Thymus (tissue), 11 donors: ENCODE measurements around the gene SEPTIN11. TPM values are rescaled to one million over a fixed set of nuclear protein-coding genes. Genes with fewer than 3 reads are reported as not detected.

Source experiments
- DNase-seq, 9 donors: peaks; one replicate each; pipeline ENCODE4 v3.0.0-alpha.2; 2013; ENCODE audit warnings: low spot score in 9 of 9, low read depth in 6 of 9, missing footprints in 1 of 9
- H3K27ac ChIP-seq, 2 donors: one replicate each; pipeline ENCODE4 v1.5.1; 2013; ENCODE audit warnings: control low read depth in 1 of 2, low read depth in 1 of 2, low read length in 1 of 2, mild to moderate bottlenecking in 1 of 2, moderate library complexity in 1 of 2
- H3K27me3 ChIP-seq, 2 donors: one replicate each; pipeline ENCODE4 v1.5.1; 2013; ENCODE audit warnings: low read length in 1 of 2; ENCODE audit not compliant: control insufficient read depth in 2 of 2, insufficient read depth in 1 of 2
- H3K36me3 ChIP-seq, 2 donors: one replicate each; pipeline ENCODE4 v1.5.1; 2013; ENCODE audit warnings: low read length in 1 of 2, mild to moderate bottlenecking in 1 of 2, moderate library complexity in 1 of 2; ENCODE audit not compliant: control insufficient read depth in 2 of 2, insufficient read depth in 2 of 2
- H3K4me1 ChIP-seq, 2 donors: one replicate each; pipeline ENCODE4 v1.5.1; 2013; ENCODE audit warnings: low read length in 2 of 2; ENCODE audit not compliant: control insufficient read depth in 2 of 2, insufficient read depth in 2 of 2
- H3K4me3 ChIP-seq, 2 donors: one replicate each; pipeline ENCODE4 v1.5.1; 2013; ENCODE audit warnings: low read length in 2 of 2, control low read depth in 1 of 2, mild to moderate bottlenecking in 1 of 2
- H3K9me3 ChIP-seq, 2 donors: one replicate each; pipeline ENCODE4 v1.5.1; 2013; ENCODE audit warnings: low read length in 1 of 2, mild to moderate bottlenecking in 1 of 2; ENCODE audit not compliant: control insufficient read depth in 2 of 2, insufficient read depth in 1 of 2
- WGBS: extraction: QIAGEN DNeasy Blood & Tissue Kit; methylation state at CpG from one replicate; pipeline ENCODE4 v1.1.7; 2013; 5-methylcytosine and 5-hydroxymethylcytosine counted together
- polyA plus RNA-seq: library from polyadenylated mRNA; stranded (reverse); fragments of 200-250 nt; gene quantifications from one replicate; pipeline ENCODE4 v1.2.3, GENCODE V29; 2013
- total RNA-seq: library from RNA; stranded (reverse); fragments of 120-200 nt; gene quantifications from one replicate; pipeline ENCODE4 v1.2.4, GENCODE V29; 2013
- donor health status: healthy.

The SEPTIN11 gene
- total and polyA plus RNA-seq, 2 donors, result 21.6 to 26.9 TPM

DNA sequence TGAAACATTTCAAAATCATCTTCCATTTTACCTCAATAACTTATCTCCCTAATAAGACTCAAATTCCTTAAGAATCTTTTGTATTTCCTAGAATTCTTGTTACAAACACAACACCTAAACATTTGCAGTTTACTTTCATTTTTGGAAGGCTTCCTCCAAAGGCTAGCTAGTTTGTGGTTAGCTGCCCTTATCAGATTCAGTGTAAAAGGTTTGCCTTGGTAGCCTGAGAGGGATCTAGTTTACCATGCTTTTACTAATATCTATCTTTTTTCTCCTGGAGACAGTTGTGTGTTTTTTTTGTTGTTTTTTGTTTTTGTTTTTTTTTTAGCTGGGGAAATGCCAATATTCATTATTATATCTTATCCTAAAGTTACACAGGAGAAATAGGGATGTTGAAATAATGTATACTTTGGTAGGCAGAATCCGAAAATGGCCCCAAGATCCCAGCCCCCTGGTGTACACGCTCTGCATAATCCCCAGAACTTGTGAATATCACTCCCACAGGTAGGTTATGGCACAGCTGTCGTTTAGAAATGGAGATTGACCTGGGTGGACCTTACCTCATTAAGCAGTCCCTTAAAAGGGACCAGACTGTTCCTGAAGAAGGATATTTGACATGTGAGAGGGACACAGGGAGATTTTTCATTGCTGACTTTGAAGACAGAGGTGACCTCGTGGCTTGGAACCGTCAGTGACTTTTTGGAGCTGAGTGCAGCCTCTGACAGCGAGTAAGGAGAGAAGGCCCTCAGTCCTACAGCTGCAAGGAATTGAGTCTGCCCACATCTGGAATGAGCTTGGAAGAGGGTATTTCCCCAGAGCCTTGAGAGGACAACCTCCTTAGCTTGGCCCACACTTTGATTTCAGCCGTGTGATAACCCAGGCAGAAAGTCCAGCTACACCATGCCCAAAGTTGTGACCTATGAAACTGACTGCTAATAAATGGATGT is 33.4 kb downstream of the SEPTIN11 start:
- Histone ChIP-seq H3K36me3 (no peaks in the 10 kb centered on the region), H3K27ac (no peak overlapping the region), H3K27me3 (no peaks in the 10 kb centered on the region), H3K4me1 (peaks cover 24 to 38% of the 10 kb centered on the region in 2 donors), H3K9me3 (no peaks in the 10 kb centered on the region), H3K4me3 (no peak overlapping the region)
- DNase-seq, result peak in 1 of 9 donors; percentile 47
- 92% methylated on average over 7 of the region's 7 CpGs for WGBS

DNA sequence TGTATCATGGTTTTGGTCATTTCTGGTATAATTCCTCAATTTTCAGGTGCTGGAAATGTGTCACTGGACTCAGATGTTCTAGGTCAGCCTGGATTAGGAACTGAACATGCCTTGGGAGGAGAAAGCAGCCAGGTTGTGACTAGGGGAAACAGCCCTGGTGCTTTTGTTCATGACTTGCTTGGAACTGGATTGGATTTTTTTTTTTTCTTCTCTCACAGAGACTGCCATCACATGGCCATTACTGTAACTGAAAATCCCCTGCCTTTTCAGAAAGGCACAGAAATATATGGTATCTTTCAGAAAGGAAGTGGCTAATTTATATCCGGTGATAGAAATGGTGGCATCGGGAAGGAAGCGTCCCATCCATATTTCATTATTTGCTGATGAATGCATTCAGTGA is 34.6 kb downstream of the SEPTIN11 start:
- no peak overlapping the region for H3K4me3 ChIP-seq
- H3K27me3 ChIP-seq, result no peaks in the 10 kb centered on the region
- no peaks in the 10 kb centered on the region for H3K36me3 ChIP-seq
- DNase-seq, result peak in 1 of 9 donors; percentile 46
- H3K9me3 ChIP-seq, result no peaks in the 10 kb centered on the region
- WGBS, result 33% methylated on average over 3 of the region's 3 CpGs
- H3K27ac ChIP-seq, result no peak overlapping the region
- peaks cover 16 to 35% of the 10 kb centered on the region in 2 donors for H3K4me1 ChIP-seq

DNA sequence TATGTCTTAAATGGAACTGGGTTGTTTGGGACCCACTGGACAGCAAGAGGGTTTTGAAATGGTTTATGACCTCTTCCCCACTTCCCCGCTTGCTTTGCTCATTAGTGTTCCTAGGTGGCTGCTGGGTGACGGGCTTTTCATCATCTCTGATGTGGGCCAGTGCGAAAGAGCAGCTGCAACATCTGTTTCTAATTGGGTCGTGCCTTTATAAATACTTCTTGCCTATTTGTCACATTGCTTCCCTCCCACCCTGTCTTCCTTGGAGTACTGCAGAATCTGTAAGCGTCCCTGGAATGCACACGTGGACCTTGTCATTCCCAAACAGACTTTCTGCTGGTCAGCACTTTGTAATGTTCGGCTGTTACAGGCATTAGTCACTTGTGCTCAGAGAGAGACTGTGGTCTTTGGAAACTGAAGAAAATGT is 35.2 kb downstream of the SEPTIN11 start:
- H3K4me3 ChIP-seq, result no peak overlapping the region
- no peaks in the 10 kb centered on the region for H3K36me3 ChIP-seq
- H3K9me3 ChIP-seq, result peaks cover 0 to under 1% of the 10 kb centered on the region in 2 donors
- peaks cover 19 to 36% of the 10 kb centered on the region in 2 donors for H3K4me1 ChIP-seq
- WGBS, result 81% methylated on average over 7 of the region's 7 CpGs
- no peaks in the 10 kb centered on the region for H3K27me3 ChIP-seq
- DNase-seq, result no peak
- no peak overlapping the region for H3K27ac ChIP-seq

DNA sequence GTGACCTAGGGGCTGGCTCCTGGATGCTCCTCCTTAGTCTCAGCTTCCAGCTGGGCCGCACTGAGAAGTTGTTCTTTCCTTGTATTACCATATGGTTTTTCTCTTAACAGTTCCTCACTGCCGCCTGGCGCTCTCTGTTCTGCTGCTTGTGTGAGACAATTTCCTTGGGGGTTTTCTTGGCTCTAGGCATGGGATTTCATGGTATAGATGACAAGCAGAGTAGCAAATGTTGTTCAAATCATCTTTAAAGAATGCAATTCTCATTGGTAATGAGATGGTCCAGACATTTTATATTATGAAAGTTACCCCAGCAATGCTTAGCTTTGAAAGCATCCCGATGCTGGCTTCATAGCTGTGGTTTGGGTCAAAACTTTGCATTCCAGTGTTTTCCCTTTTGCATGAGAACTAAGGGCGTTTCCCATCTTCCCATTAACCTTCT is 37.6 kb downstream of the SEPTIN11 start:
- no peak for DNase-seq
- no peaks in the 10 kb centered on the region for H3K27me3 ChIP-seq
- peaks cover 28 to 43% of the 10 kb centered on the region in 2 donors for H3K4me1 ChIP-seq

DNA sequence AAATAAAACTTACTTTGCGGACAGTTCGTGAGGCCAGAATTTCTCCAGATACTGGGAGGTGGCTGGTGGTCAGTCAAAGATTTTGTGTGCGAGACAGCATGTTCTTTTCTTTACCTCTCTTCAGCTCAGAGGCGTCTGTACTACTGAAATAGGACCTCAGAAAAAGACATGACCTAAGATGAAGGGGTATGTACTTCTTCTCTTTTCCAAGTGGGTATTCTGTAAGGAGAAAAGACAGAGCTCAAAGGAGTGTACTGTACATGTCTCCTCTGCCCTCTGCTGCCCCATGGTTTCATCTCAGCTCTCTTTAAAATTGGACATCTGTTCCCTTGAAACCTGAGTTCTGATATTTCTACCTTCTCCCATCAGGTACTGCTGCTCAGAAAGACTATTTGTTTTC is 38.1 kb downstream of the SEPTIN11 start:
- no peaks in the 10 kb centered on the region for H3K36me3 ChIP-seq
- DNase-seq, result no peak
- no peaks in the 10 kb centered on the region for H3K27me3 ChIP-seq
- peaks cover 29 to 41% of the 10 kb centered on the region in 2 donors for H3K4me1 ChIP-seq
- no peak overlapping the region for H3K27ac ChIP-seq
- H3K4me3 ChIP-seq, result no peak overlapping the region
- WGBS, result 99% methylated on average over 4 of the region's 4 CpGs
- peaks cover 0 to 9% of the 10 kb centered on the region in 2 donors for H3K9me3 ChIP-seq

More for the DNA sequence above, 37.6 kb downstream of the SEPTIN11 start:
- 94% methylated on average over 5 of the region's 5 CpGs for WGBS
- Histone ChIP-seq H3K27ac (no peak overlapping the region), H3K36me3 (no peaks in the 10 kb centered on the region), H3K4me3 (no peak overlapping the region), H3K9me3 (peaks cover 0 to 9% of the 10 kb centered on the region in 2 donors)

DNA sequence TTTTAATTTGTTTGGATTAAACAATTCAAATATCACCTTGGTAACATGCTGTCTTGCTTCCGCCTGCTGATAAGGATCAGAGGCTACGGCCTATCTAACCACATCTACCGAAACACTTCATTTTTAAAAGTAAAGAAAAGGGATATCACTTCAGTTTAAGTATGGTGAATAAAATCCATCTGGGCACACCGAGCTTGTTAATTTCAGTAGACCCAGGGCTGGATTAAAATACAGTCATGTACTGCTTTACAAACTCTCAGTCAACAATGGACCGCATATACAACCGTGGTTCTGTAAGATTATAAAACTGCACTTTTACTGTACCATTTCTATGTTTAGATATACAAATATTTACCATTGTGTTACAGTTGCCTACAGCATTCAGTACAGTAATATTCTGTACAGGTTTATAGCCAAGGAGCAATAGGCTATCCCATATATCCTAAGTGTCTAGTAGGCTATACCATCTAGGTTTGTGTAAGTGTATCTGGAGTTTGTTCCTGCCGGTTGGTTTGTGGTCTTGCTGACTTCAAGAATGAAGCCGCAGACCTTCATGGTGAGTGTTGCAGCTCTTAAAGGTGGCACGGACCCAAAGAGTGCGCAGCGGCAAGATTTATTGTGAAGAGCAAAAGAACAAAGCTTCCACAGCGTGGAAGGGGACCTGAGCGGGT is 40.0 kb downstream of the SEPTIN11 start:
- H3K9me3 ChIP-seq, result peaks cover 0 to 9% of the 10 kb centered on the region in 2 donors
- no peak overlapping the region for H3K4me3 ChIP-seq
- no peaks in the 10 kb centered on the region for H3K36me3 ChIP-seq
- DNase-seq, result peak in 3 of 9 donors; percentile 31 to 69 (median 47)
- peaks cover 38 to 46% of the 10 kb centered on the region in 2 donors for H3K4me1 ChIP-seq
- 12% methylated on average over 13 of the region's 13 CpGs for WGBS
- no peaks in the 10 kb centered on the region for H3K27me3 ChIP-seq
- no peak overlapping the region for H3K27ac ChIP-seq

DNA sequence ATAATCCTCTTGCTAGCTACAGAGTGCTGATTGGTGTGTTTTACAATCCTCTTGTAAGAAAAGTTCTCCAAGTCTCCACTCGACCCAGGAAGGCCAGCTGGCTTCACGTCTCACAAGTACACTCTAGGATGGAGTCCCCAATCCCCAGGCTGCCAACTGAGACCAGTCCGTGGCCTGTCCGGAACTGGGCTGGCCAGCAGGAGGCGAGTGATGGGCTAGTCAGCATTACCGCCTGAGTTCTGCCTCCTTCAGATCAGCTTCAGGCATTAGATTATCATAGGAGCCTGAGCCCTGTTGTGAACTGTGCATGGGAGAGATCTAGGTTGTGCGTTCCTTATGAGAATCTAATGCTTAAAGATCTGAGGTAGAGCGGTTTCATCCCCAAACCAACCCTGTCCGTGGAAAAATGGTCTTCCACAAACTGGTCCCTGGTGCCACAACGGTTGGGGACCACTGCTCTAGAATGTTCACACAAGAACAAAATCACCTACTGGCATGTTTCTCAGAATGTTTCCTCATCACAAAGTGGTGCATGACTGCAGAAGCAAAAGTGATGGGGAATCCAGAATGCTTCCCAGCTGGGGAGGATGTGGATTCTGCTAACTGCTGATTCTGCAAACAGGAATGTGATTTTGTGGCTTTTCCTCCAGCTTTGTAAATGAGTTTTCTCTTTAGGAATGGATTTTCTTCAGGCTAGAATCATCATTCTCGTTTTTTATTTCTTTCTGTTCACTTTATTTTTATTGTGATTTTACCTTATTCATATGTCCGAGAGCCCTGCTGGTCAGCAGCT is 40.9 kb downstream of the SEPTIN11 start:
- Histone ChIP-seq H3K36me3 (no peaks in the 10 kb centered on the region), H3K4me3 (no peak overlapping the region), H3K4me1 (peaks cover 29 to 45% of the 10 kb centered on the region in 2 donors), H3K27me3 (no peaks in the 10 kb centered on the region), H3K9me3 (peaks cover 0 to 9% of the 10 kb centered on the region in 2 donors), H3K27ac (peak overlapping the region in 1 of 2 donors; percentile 31)
- 99% methylated on average over 12 of the region's 12 CpGs for WGBS
- no peak for DNase-seq

DNA sequence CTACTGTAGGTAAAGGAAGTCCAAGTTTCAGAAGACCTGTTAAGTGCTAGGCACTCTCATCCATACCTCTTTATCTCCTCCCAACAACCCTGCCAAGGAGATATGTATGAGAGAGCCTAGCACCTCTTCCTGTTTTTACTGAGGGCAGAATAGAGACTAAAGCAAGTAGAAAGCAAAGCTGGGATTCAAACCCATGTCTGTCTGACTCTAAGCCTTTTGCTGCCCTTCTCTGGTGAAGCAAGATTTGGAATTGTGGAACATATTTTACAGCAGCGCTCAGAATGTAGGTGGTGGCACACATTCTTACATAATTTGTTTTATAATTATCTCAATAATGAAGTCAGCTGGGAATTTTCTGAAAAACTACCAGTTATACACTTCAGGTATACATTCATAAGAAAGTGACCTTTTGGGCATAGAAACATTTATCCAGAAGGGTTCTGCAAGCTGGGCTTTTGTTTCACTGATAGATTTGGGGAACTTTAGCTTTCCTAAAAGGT is 41.7 kb downstream of the SEPTIN11 start:
- Histone ChIP-seq H3K4me3 (no peak overlapping the region), H3K27me3 (no peaks in the 10 kb centered on the region), H3K36me3 (no peaks in the 10 kb centered on the region), H3K4me1 (peaks cover 29 to 50% of the 10 kb centered on the region in 2 donors), H3K27ac (no peak overlapping the region), H3K9me3 (peaks cover 0 to 9% of the 10 kb centered on the region in 2 donors)
- WGBS, result 95% methylated on average over 1 of the region's 1 CpG
- no peak for DNase-seq
